Upper lobe of left lung (tissue), 4 donors: ENCODE results near the gene LGMN.

Experiments
- EP300 ChIP-seq, 4 donors: sonication (generic); formaldehyde crosslinking; IDR thresholded peaks; one replicate each; pipeline ENCODE4 v1.5.1; 2017; ENCODE audit warnings: antibody characterized with exemption in 4 of 4, control low read depth in 2 of 4
- POLR2A ChIP-seq, 4 donors: fragments of 450-650 bp; IDR thresholded peaks; one replicate each; pipeline ENCODE4 v1.5.1; 2016 to 2017; ENCODE audit warnings: antibody characterized with exemption in 4 of 4, mild to moderate bottlenecking in 2 of 4
- TF ChIP-seq, protein P1 (sequence below), 6 experiments: fragments of 450-650 bp in 4 of 6; fragments of 200-600 bp in 2 of 6; sonication (generic) in 2 of 6; IDR thresholded peaks; one replicate each; pipeline ENCODE4 v1.5.1; 2016 to 2019; ENCODE audit warnings: antibody characterized with exemption in 6 of 6

DNA sequence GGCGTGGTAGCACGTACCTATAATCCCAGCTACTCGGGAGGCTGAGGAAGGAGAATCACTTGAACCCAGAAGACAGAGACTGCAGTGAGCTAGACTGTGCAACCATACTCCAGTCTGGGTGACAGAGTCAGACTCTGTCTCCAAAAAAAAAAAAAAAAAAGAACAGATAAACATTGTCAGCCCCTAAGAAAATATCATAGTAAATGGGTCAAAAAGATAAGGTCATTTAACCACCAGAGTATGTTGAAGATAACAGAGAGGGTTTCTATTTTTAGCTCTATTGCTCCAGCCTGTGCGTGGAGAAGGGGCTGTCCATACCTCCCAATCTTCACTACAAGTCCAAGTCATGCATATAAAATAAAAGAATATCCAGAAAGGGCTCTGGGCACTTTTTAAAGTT lies 15.4 kb downstream of the LGMN start:
- TF ChIP-seq, protein P1, sequence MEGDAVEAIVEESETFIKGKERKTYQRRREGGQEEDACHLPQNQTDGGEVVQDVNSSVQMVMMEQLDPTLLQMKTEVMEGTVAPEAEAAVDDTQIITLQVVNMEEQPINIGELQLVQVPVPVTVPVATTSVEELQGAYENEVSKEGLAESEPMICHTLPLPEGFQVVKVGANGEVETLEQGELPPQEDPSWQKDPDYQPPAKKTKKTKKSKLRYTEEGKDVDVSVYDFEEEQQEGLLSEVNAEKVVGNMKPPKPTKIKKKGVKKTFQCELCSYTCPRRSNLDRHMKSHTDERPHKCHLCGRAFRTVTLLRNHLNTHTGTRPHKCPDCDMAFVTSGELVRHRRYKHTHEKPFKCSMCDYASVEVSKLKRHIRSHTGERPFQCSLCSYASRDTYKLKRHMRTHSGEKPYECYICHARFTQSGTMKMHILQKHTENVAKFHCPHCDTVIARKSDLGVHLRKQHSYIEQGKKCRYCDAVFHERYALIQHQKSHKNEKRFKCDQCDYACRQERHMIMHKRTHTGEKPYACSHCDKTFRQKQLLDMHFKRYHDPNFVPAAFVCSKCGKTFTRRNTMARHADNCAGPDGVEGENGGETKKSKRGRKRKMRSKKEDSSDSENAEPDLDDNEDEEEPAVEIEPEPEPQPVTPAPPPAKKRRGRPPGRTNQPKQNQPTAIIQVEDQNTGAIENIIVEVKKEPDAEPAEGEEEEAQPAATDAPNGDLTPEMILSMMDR (IDR thresholded peaks at IDR 0.05) = no peak
- no peak for TF ChIP-seq POLR2A (IDR thresholded peaks at IDR 0.05)
- TF ChIP-seq EP300 (IDR thresholded peaks at IDR 0.05) = no peak
